Ovary (tissue), 9 donors: ENCODE measurements around the gene SVIP. TPM values are rescaled to one million over a fixed set of nuclear protein-coding genes. Genes with fewer than 3 reads are reported as not detected.

Experiments used
- DNase-seq, 5 donors: peaks; one replicate each; pipeline ENCODE4 v3.0.0-alpha.2; 2019 to 2020
- H3K27ac ChIP-seq, 2 donors: fragments of 200-600 bp; one replicate each; pipeline versions ENCODE4 v1.5.1 to v1.8.0; 2019 to 2022
- H3K27me3 ChIP-seq: fragments of 200-600 bp; one replicate; pipeline ENCODE4 v1.8.0; 2022
- H3K36me3 ChIP-seq: fragments of 200-600 bp; sonication (generic); one replicate; pipeline ENCODE4 v1.5.1; 2019
- H3K4me1 ChIP-seq: one replicate; pipeline ENCODE4 v1.8.1; 2013; ENCODE audit warnings: mild to moderate bottlenecking, moderate library complexity; ENCODE audit not compliant: insufficient read depth
- H3K4me3 ChIP-seq: fragments of 200-600 bp; sonication (generic); one replicate; pipeline ENCODE4 v1.5.1; 2017
- H3K9me3 ChIP-seq, 2 donors: fragments of 200-600 bp in 1 of 2; sonication (generic) in 1 of 2; one replicate each; pipeline versions ENCODE4 v1.5.1 to v1.8.1; 2013 to 2019; ENCODE audit warnings: mild to moderate bottlenecking in 1 of 2, moderate library complexity in 1 of 2
- CTCF ChIP-seq, 3 donors: fragments of 450-650 bp in 2 of 3; fragments of 200-600 bp in 1 of 3; IDR thresholded peaks; one replicate each; pipeline versions ENCODE4 v1.5.1 to v1.8.0; 2016 to 2022; ENCODE audit warnings: antibody characterized with exemption in 3 of 3, mild to moderate bottlenecking in 1 of 3
- EP300 ChIP-seq: sonication (generic); formaldehyde crosslinking; IDR thresholded peaks from one replicate; pipeline ENCODE4 v1.6.1; 2017; ENCODE audit warnings: antibody characterized with exemption
- POLR2A ChIP-seq: fragments of 450-650 bp; IDR thresholded peaks from one replicate; pipeline ENCODE4 v1.6.1; 2017; ENCODE audit warnings: antibody characterized with exemption, mild to moderate bottlenecking, moderate library complexity
- WGBS, 3 donors: extraction: QIAGEN DNeasy Blood & Tissue Kit in 1 of 3; methylation state at CpG; one replicate each; pipeline versions ENCODE4 v1.1.5 to v1.1.7; 2013 to 2017; 5-methylcytosine and 5-hydroxymethylcytosine counted together
- intact Hi-C, 4 donors: fragments of 100-400 bp; cut with DNase I; formaldehyde crosslinking; loops; one replicate each; pipeline versions ENCODE4 v1.11.0 to v1.15.1; 2022 to 2023
- polyA plus RNA-seq, 2 donors: library from polyadenylated mRNA; stranded (reverse); fragments of 200-250 nt in 1 of 2; fragments of 350-450 nt in 1 of 2; fragmentation: Illumina TruSeq in 1 of 2; extraction: RNeasy Lipid Tissue Mini Kit (QIAGEN cat#74804) in 1 of 2; gene quantifications; one replicate each; pipeline ENCODE4 v1.2.3, GENCODE V29; 2013 to 2014
- total RNA-seq, 7 donors: library from RNA; depleted of rRNA in 2 of 7; stranded (reverse); fragments of >200 nt in 2 of 7; fragmentation: NEBNext Ultra II Directional in 3 of 7; extraction: Animal tissue kit (Norgen Biotek cat#: 25700) in 3 of 7; gene quantifications; one replicate each; pipeline versions ENCODE4 v1.1.0 to v1.2.4, GENCODE V29; 2016 to 2023
- donor health status: DM: no; HTN: no; CAD: no; lungs with moderate emphysema.
- donor health status: DM: no; HTN: no; CAD: no.
- donor health status: Bipolar disorder and iron deficiency.
- donor health status: DM: yes; HTN: yes; CAD: no.
- donor health status: DM: no; HTN: no; CAD: no.
- donor health status: DM: yes; HTN: yes; CAD: no.

Gene SVIP
- total and polyA plus RNA-seq, 9 donors: 10.5 to 37.4 (median 21.1) TPM

- Histone ChIP-seq H3K9me3 (no peaks in the 10 kb centered on the region), H3K4me3 (no peak overlapping the region), H3K4me1 (no peaks in the 10 kb centered on the region), H3K27me3 (no peaks in the 10 kb centered on the region), H3K27ac (no peak overlapping the region), H3K36me3 (no peaks in the 10 kb centered on the region)
- TF ChIP-seq CTCF (IDR thresholded peaks at IDR 0.05) (no peak), POLR2A (no peak), EP300 (no peak)
- intact Hi-C loops: no loop called here
- 89 to 91% (median 90%) methylated on average over 3 of the region's 3 CpGs for WGBS, 3 donors
- DNase-seq: no peak
These were observed 39.7 kb upstream of the SVIP start for GRCh38 chr11:22869325-22869724.

- Histone ChIP-seq H3K9me3 (no peaks in the 10 kb centered on the region), H3K4me1 (no peaks in the 10 kb centered on the region), H3K36me3 (no peaks in the 10 kb centered on the region), H3K27me3 (no peaks in the 10 kb centered on the region), H3K27ac (no peak within 1 kb of the TSS), H3K4me3 (no peak within 1 kb of the TSS)
- no peak for DNase-seq
- WGBS, 3 donors: 91 to 97% (median 95%) methylated on average over 4 of the region's 4 CpGs
- intact Hi-C loops: no loop called here
- TF ChIP-seq POLR2A: no peak
- no peak for TF ChIP-seq EP300
- no peak for TF ChIP-seq CTCF (IDR thresholded peaks at IDR 0.05)
These were observed 30.6 kb upstream of the SVIP start, which contains the start of gene CCDC179 for GRCh38 chr11:22860241-22860640. TSS of gene CCDC179 (minus strand) at chr11:22860474. CDS start at chr11:22860421, 53 bp downstream.

GRCh38 chr11:22859756-22860155, 30.2 kb upstream of the SVIP start:
- TF ChIP-seq CTCF (IDR thresholded peaks at IDR 0.05) (no peak), POLR2A (no peak)
- Histone ChIP-seq H3K27ac (no peak overlapping the region), H3K36me3 (no peaks in the 10 kb centered on the region), H3K9me3 (no peaks in the 10 kb centered on the region), H3K27me3 (no peaks in the 10 kb centered on the region), H3K4me3 (no peak overlapping the region), H3K4me1 (no peaks in the 10 kb centered on the region)
- no peak for DNase-seq
- 81 to 94% (median 85%) methylated on average over 6 of the region's 6 CpGs for WGBS, 3 donors
- intact Hi-C loops: no loop called here

- H3K4me3 ChIP-seq: no peak overlapping the region
- H3K36me3 ChIP-seq: no peaks in the 10 kb centered on the region
- no peaks in the 10 kb centered on the region for H3K27me3 ChIP-seq
- no peak overlapping the region for H3K27ac ChIP-seq
- no peaks in the 10 kb centered on the region for H3K9me3 ChIP-seq
- no peaks in the 10 kb centered on the region for H3K4me1 ChIP-seq
- TF ChIP-seq CTCF (IDR thresholded peaks at IDR 0.05) (no peak), POLR2A (no peak), EP300 (no peak)
- DNase-seq: no peak
- intact Hi-C loops: no loop called here
These were observed 21.9 kb upstream of the SVIP start for GRCh38 chr11:22851477-22851876.

GRCh38 chr11:22846726-22847125, 17.1 kb upstream of the SVIP start:
- no peak for TF ChIP-seq POLR2A
- no peak for TF ChIP-seq EP300
- no peak for TF ChIP-seq CTCF (IDR thresholded peaks at IDR 0.05)
- H3K27ac ChIP-seq: no peak overlapping the region
- no peaks in the 10 kb centered on the region for H3K36me3 ChIP-seq
- no peaks in the 10 kb centered on the region for H3K9me3 ChIP-seq
- WGBS, 3 donors: 90 to 93% (median 93%) methylated on average over 1 of the region's 1 CpG
- H3K4me3 ChIP-seq: no peak overlapping the region
- intact Hi-C loops: no loop called here
- no peak for DNase-seq
- no peaks in the 10 kb centered on the region for H3K27me3 ChIP-seq
- H3K4me1 ChIP-seq: no peaks in the 10 kb centered on the region
